GM12801 (cell line): ENCODE measurements around the gene PKNOX2.

Experiments used
- TF ChIP-seq, protein P1 (sequence below): IDR thresholded peaks from one replicate; pipeline ENCODE4 v1.5.1; 2011; ENCODE audit warnings: control low read depth; ENCODE audit not compliant: insufficient read length; ENCODE audit errors: extremely low read depth

PKNOX2 gene

GRCh38 chr11:125273519-125274000, 109.0 kb downstream of the PKNOX2 start:
- TF ChIP-seq, protein P1, sequence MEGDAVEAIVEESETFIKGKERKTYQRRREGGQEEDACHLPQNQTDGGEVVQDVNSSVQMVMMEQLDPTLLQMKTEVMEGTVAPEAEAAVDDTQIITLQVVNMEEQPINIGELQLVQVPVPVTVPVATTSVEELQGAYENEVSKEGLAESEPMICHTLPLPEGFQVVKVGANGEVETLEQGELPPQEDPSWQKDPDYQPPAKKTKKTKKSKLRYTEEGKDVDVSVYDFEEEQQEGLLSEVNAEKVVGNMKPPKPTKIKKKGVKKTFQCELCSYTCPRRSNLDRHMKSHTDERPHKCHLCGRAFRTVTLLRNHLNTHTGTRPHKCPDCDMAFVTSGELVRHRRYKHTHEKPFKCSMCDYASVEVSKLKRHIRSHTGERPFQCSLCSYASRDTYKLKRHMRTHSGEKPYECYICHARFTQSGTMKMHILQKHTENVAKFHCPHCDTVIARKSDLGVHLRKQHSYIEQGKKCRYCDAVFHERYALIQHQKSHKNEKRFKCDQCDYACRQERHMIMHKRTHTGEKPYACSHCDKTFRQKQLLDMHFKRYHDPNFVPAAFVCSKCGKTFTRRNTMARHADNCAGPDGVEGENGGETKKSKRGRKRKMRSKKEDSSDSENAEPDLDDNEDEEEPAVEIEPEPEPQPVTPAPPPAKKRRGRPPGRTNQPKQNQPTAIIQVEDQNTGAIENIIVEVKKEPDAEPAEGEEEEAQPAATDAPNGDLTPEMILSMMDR: no peak

DNA sequence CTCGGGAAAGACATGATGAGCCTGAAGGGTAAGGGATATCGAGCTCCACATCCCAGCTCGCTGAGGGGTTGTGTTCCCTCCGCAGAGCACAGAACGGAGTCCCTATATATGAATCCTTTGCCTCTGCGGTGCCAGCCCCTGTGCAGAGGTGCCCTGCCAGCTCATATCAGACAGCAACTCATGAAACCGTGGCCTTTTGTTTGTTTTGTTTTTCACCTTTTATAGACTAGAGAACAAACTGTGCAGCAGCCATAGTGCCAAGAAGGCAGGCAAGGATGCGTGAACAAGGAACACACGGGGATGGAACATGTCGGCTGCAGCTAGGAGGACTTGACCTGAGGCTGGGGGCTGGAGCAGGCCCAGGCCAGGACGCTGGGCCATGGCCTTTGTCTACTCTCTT, 109.8 kb downstream of the PKNOX2 start:
- TF ChIP-seq, protein P1: no peak

GRCh38 chr11:125274774-125275173, 110.2 kb downstream of the PKNOX2 start:
- TF ChIP-seq, protein P1: no peak

DNA sequence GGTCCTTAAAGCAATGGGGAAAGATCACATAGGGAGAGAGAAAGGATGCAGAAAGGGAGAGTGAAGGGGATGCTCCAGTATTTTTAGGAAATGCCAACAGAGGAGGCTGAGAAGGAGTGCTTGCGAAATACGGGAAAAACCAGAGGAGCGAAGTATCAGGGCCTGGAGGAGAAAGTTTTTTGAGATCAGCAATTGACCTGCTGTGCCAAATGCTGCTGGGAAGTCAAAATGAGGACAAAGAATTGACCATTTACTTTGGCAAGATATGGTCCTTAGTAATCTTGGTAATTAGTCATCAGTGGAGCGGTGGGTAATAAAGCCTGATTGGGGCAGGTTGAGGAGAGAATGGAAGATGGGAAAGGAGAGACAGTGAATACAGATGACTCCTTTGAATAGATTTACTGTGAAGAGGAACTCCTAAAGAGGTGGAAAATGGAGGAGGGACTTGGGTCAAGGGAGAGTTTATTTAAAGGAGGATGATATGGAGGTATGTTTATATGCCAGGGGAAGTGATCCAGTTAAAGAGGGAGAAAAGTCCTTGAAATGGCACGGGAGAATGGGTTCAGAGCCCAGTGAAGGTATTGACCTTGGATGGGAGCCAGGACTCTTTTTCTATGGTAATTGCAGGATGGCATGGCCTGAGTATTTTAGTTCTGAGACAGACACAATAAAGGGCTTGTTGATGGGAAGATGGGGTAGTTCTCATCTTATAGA, 111.5 kb downstream of the PKNOX2 start:
- TF ChIP-seq, protein P1: no peak

GRCh38 chr11:125276619-125276976, 112.0 kb downstream of the PKNOX2 start:
- TF ChIP-seq, protein P1: no peak

- TF ChIP-seq, protein P1: no peak
Measured at GRCh38 chr11:125279676-125280418, 115.3 kb downstream of the PKNOX2 start.

DNA sequence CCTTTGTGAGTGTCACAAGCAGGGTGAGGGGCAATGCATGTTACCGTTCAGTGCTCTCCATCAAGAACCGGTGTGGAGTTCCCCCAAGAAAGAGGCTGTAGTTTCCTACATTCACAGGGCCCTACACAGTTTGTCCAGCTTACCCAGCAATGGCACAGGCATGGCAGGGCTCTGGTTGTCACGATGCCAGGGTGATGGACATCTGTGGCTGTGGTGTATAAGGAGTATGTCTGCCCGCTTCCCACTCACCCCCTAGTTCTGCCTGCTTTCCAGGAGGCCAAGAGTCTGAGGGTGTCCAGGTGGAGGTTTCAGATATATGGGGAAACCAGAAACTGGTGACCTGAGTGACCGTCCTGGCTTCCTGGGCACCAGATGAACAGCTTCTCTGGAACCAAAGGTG, 116.1 kb downstream of the PKNOX2 start:
- TF ChIP-seq, protein P1: no peak
